ENCODE data around the gene IFNL2.

- no peak for TF ChIP-seq POLR2A (IDR thresholded peaks at IDR 0.05)
- no peak for TF ChIP-seq CTCF (IDR thresholded peaks at IDR 0.05)
These were observed 31.2 kb downstream of the IFNL2 start for GRCh38 chr19:39299404-39299803.

Measured in esophagus squamous epithelium (tissue), 4 donors.